HepG2 (cell line): Measurements from ENCODE around the gene SCGB3A1. TPM values are rescaled to one million over a fixed set of nuclear protein-coding genes. Genes with fewer than 3 reads are reported as not detected.

Source experiments
- ATAC-seq: fragments of 200-7000 bp; cut with Tn5 transposase; 3 replicates; pipeline ENCODE4 v1.9.1; 2020; ENCODE audit warnings: mild to moderate bottlenecking, moderate library complexity
- BruUV-seq: library from RNA; stranded (reverse); fragments of 400-500 nt; replicated peaks from 2 replicates; lab custom pipeline; 2021; lab: Mats Ljungman, UMichigan
- CTCF ChIA-PET: fragments of 300-600 bp; formaldehyde crosslinking; extraction: SDS; loops from one replicate; lab custom pipeline; 2021; ENCODE audit warnings: low total read pairs, inconsistent platforms, low intra/inter-chr PET ratio; lab: Yijun Ruan, JAX
- POLR2A ChIA-PET: fragments of 350-600 bp; sonication (Branson Sonifier 250); formaldehyde crosslinking; loops from one replicate; lab custom pipeline; 2020; ENCODE audit warnings: antibody characterized with exemption, inconsistent platforms; lab: Yijun Ruan, JAX
- DNase-seq: peaks from one replicate; pipeline ENCODE4 v3.0.0-alpha.2; 2015; ENCODE audit warnings: low spot score
- FAIRE-seq: peaks from 3 replicates; lab custom pipeline; 2011; peaks lifted over from hg19 to GRCh38; lab: Jason Lieb, UNC
- H2AFZ ChIP-seq: one replicate; pipeline ENCODE4 v1.6.1; 2011; ENCODE audit warnings: low read length, inconsistent platforms
- H3K27ac ChIP-seq: fragments of 300-600 bp; 3 replicates; pipeline ENCODE4 v1.8.0; 2011; ENCODE audit warnings: mixed run types, mild to moderate bottlenecking, mixed read lengths, low read length, inconsistent platforms; ENCODE audit not compliant: insufficient read depth; ENCODE audit errors: extremely low read length
- H3K27me3 ChIP-seq, 2 experiments: fragments of 200-600 bp in 1 of 2; 2 replicates in 1 of 2; 3 replicates in 1 of 2; pipeline versions ENCODE4 v1.6.0 to v1.8.0; 2011; ENCODE audit warnings: low read length in 2 of 2, mild to moderate bottlenecking in 2 of 2, moderate library complexity in 2 of 2, inconsistent platforms in 1 of 2; ENCODE audit not compliant: insufficient read depth in 2 of 2, control insufficient read depth in 1 of 2
- H3K36me3 ChIP-seq, 2 experiments: fragments of 200-600 bp in 1 of 2; replicated peaks in 1 of 2; 2 replicates in 1 of 2; 3 replicates in 1 of 2; pipeline versions ENCODE4 v1.5.1 to v1.8.0; 2011; ENCODE audit warnings: low read length in 2 of 2, inconsistent platforms in 1 of 2; ENCODE audit not compliant: insufficient read depth in 2 of 2, control insufficient read depth in 1 of 2
- H3K4me1 ChIP-seq: 2 replicates; pipeline ENCODE4 v1.5.1; 2012; ENCODE audit warnings: low read length, inconsistent platforms; ENCODE audit not compliant: insufficient read depth
- H3K4me2 ChIP-seq: 2 replicates; pipeline ENCODE4 v1.6.0; 2011; ENCODE audit warnings: low read depth, low read length, inconsistent platforms
- H3K4me3 ChIP-seq, 3 experiments: fragments of 200-600 bp in 1 of 3; sonication (generic), shearing (Covaris generic) in 1 of 3; replicated peaks in 1 of 3; 2 replicates each; pipeline ENCODE4 v1.5.1; 2011 to 2016; ENCODE audit warnings: low read length in 3 of 3, inconsistent platforms in 2 of 3, low read depth in 2 of 3, mild to moderate bottlenecking in 2 of 3, control low read depth in 1 of 3, mixed read lengths in 1 of 3; ENCODE audit not compliant: insufficient read depth in 1 of 3
- H3K79me2 ChIP-seq: one replicate; pipeline ENCODE4 v1.6.1; 2011; ENCODE audit warnings: low read length, inconsistent platforms; ENCODE audit not compliant: insufficient read depth
- H3K9ac ChIP-seq: 2 replicates; pipeline ENCODE4 v1.6.0; 2011; ENCODE audit warnings: mild to moderate bottlenecking, low read depth, low read length, inconsistent platforms; ENCODE audit not compliant: insufficient read depth
- H3K9me3 ChIP-seq: 2 replicates; pipeline ENCODE4 v1.5.1; 2012; ENCODE audit warnings: mild to moderate bottlenecking, low read length
- H4K20me1 ChIP-seq: 2 replicates; pipeline ENCODE4 v1.6.0; 2011; ENCODE audit warnings: inconsistent platforms, mild to moderate bottlenecking, low read length, moderate library complexity; ENCODE audit not compliant: insufficient read depth
- CEBPG ChIP-seq: IDR thresholded peaks from 2 replicates; pipeline ENCODE4 v1.6.1; 2016
- ELF1 ChIP-seq: sonication (generic); formaldehyde crosslinking; IDR thresholded peaks from 2 replicates; pipeline ENCODE4 v1.4.0; 2020; ENCODE audit warnings: missing genetic modification reagents
- HNRNPL ChIP-seq: fragments of 200-400 bp; formaldehyde crosslinking; IDR thresholded peaks from 2 replicates; pipeline ENCODE4 v1.6.1; 2017; ENCODE audit warnings: mild to moderate bottlenecking, low read depth, low read length
- KLF12 ChIP-seq: sonication (generic); formaldehyde crosslinking; IDR thresholded peaks from 2 replicates; pipeline ENCODE4 v1.4.0; 2020; ENCODE audit warnings: missing genetic modification reagents, borderline replicate concordance
- POLR2AphosphoS5 ChIP-seq: IDR thresholded peaks from 2 replicates; pipeline ENCODE4 v1.6.1; 2012; ENCODE audit warnings: low read depth, low read length
- TEAD3 ChIP-seq: optimal IDR thresholded peaks from 2 replicates; pipeline ENCODE3; 2016; ENCODE audit warnings: borderline replicate concordance
- U2AF1 ChIP-seq: fragments of 200-400 bp; formaldehyde crosslinking; optimal IDR thresholded peaks from 2 replicates; pipeline ENCODE3; 2017; ENCODE audit warnings: mild to moderate bottlenecking, low read depth, low read length
- ZNF354B ChIP-seq: sonication (generic); formaldehyde crosslinking; IDR thresholded peaks from 2 replicates; pipeline ENCODE4 v1.8.0; 2022; ENCODE audit warnings: mild to moderate bottlenecking, missing genetic modification reagents
- ZNF766 ChIP-seq: sonication (generic); formaldehyde crosslinking; IDR thresholded peaks from 2 replicates; pipeline ENCODE4 v1.5.0; 2020; ENCODE audit warnings: missing genetic modification reagents, borderline replicate concordance
- ZSCAN31 ChIP-seq: sonication (generic); formaldehyde crosslinking; IDR thresholded peaks from 2 replicates; pipeline ENCODE4 v1.5.0; 2020; ENCODE audit warnings: low read depth, mild to moderate bottlenecking, missing genetic modification reagents
- WGBS: methylation state at CpG from one replicate; pipeline ENCODE4 v1.1.6; 2017; ENCODE audit warnings: low lambda C conversion rate; 5-methylcytosine and 5-hydroxymethylcytosine counted together
- in situ Hi-C: cut with HindIII; loops from 2 replicates; pipeline ENCODE4 v1.10.0; 2017; ENCODE audit warnings: low pct_unique_long_range_greater_than_20kb; ENCODE audit not compliant: extremely low pct_ligation_motif_present
- intact Hi-C: fragments of 100-400 bp; cut with micrococcal nuclease; formaldehyde crosslinking; loops from one replicate; pipeline ENCODE4 v1.10.0; 2022; ENCODE audit not compliant: unreplicated experiment
- polyA plus RNA-seq, 8 experiments: library from polyadenylated mRNA; depleted of rRNA in 3 of 8; stranded (reverse) in 7 of 8; unstranded in 1 of 8; fragments of >200 nt; fragmentation: Illumina TruSeq in 4 of 8; extraction: Trizol in 4 of 8; gene quantifications; 2 replicates each; pipeline versions ENCODE4 v1.2.1 to v1.2.3, GENCODE V29; 2011 to 2016; ENCODE audit warnings: low read depth in 4 of 8, missing spikeins in 1 of 8, mixed read lengths in 1 of 8; ENCODE audit not compliant: insufficient read depth in 1 of 8
- total RNA-seq, 5 experiments: library from RNA; depleted of rRNA; stranded (reverse); fragments of >200 nt; fragmentation: Illumina TruSeq; extraction: Trizol; gene quantifications; 2 replicates each; pipeline ENCODE4 v1.2.3, GENCODE V29; 2016; ENCODE audit warnings: low read depth in 1 of 5
- TF ChIP-seq, protein P1 (sequence below): sonication (generic); formaldehyde crosslinking; IDR thresholded peaks from 2 replicates; pipeline ENCODE4 v1.5.0; 2020; ENCODE audit warnings: missing genetic modification reagents
- TF ChIP-seq, protein P2 (sequence below): sonication (generic); formaldehyde crosslinking; IDR thresholded peaks from 2 replicates; pipeline ENCODE4 v1.5.0; 2020; ENCODE audit warnings: missing genetic modification reagents, mild to moderate bottlenecking, borderline replicate concordance

SCGB3A1 gene
- total and polyA plus RNA-seq, 2 of the 13 experiments (the other 11 are each of a cell fraction or from before 2014, with no cell fraction given) = not detected

DNA sequence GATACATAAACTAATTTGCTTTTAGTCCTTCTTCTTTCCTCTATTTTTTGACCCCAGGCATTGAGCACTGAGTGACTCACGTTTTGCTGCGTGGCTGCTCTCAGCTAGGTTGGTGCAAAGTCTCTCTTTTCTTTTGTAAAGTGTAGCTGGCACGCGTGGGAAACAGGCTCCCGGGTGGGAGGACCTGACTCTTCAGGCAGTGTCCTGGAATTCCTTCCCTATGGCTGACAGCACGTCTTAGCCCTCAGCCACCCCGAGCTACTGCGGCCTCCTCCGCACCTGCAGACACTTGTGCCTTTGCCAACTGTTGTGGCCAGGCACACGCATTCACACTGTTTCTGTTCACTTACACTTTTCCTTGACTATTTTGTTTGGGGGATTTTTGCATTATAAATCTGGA lies 877 bp upstream of the SCGB3A1 start:
- ATAC-seq (no peak), DNase-seq (no peak), FAIRE-seq (no peak)
- no peaks in the 10 kb centered on the region for H3K9me3 ChIP-seq
- 31% methylated on average over 10 of the region's 10 CpGs for WGBS
- H3K27ac ChIP-seq = no peak overlapping the region
- ChIA-PET POLR2A (no interaction called here), CTCF (no interaction called here)
- no peak overlapping the region; the same call in 1 of the 2 replicates for H3K4me2 ChIP-seq
- no peaks in the 10 kb centered on the region for H3K79me2 ChIP-seq
- peaks cover 26 to 74% of the 10 kb centered on the region in 2 experiments for H3K27me3 ChIP-seq
- no peak overlapping the region for H3K9ac ChIP-seq
- intact Hi-C loops = no loop called here
- H4K20me1 ChIP-seq = no peaks in the 10 kb centered on the region
- in situ Hi-C loops = no loop called here
- H3K36me3 ChIP-seq = no peaks in the 10 kb centered on the region
- no peak overlapping the region for H2AFZ ChIP-seq
- no peak for TF ChIP-seq CEBPG (CRISPR knock-in tag)
- TF ChIP-seq KLF12 (CRISPR knock-in tag) = no peak
- TF ChIP-seq ZNF354B (CRISPR knock-in tag) = no peak
- no peak for TF ChIP-seq ELF1 (CRISPR knock-in tag)
- no peak for TF ChIP-seq ZSCAN31 (CRISPR knock-in tag)
- no peak for TF ChIP-seq HNRNPL
- no peak for TF ChIP-seq U2AF1
- no peak for TF ChIP-seq TEAD3 (CRISPR knock-in tag)
- TF ChIP-seq ZNF766 (CRISPR knock-in tag) = no peak
- TF ChIP-seq, protein P1, sequence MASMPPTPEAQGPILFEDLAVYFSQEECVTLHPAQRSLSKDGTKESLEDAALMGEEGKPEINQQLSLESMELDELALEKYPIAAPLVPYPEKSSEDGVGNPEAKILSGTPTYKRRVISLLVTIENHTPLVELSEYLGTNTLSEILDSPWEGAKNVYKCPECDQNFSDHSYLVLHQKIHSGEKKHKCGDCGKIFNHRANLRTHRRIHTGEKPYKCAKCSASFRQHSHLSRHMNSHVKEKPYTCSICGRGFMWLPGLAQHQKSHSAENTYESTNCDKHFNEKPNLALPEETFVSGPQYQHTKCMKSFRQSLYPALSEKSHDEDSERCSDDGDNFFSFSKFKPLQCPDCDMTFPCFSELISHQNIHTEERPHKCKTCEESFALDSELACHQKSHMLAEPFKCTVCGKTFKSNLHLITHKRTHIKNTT (CRISPR knock-in tag) = no peak
- TF ChIP-seq, protein P2, sequence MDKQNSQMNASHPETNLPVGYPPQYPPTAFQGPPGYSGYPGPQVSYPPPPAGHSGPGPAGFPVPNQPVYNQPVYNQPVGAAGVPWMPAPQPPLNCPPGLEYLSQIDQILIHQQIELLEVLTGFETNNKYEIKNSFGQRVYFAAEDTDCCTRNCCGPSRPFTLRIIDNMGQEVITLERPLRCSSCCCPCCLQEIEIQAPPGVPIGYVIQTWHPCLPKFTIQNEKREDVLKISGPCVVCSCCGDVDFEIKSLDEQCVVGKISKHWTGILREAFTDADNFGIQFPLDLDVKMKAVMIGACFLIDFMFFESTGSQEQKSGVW (CRISPR knock-in tag) = no peak
- TF ChIP-seq POLR2AphosphoS5 = no peak
- no TSS peak for BruUV-seq
- no peak overlapping the region for H3K4me3 ChIP-seq
- peaks cover 24% of the 10 kb centered on the region for H3K4me1 ChIP-seq
